HEK293T (cell line): ENCODE data around the gene DOCK7.

ENCODE experiments used
- ARNT ChIP-seq: fragments of 450-650 bp; IDR thresholded peaks from 2 replicates; pipeline ENCODE4 v1.6.1; 2017; ENCODE audit warnings: mild to moderate bottlenecking
- BHLHE40 ChIP-seq: fragments of 450-650 bp; IDR thresholded peaks from 2 replicates; pipeline ENCODE4 v1.6.1; 2016; ENCODE audit warnings: mild to moderate bottlenecking, moderate library complexity, borderline replicate concordance
- CTBP1 ChIP-seq: fragments of 450-650 bp; IDR thresholded peaks from 2 replicates; pipeline ENCODE4 v1.6.1; 2016; ENCODE audit warnings: borderline replicate concordance
- ELF4 ChIP-seq: fragments of 450-650 bp; IDR thresholded peaks from 2 replicates; pipeline ENCODE4 v1.6.1; 2017; ENCODE audit warnings: antibody characterized with exemption
- FOXA1 ChIP-seq: fragments of 450-650 bp; IDR thresholded peaks from 2 replicates; pipeline ENCODE4 v1.6.1; 2016; ENCODE audit warnings: mild to moderate bottlenecking
- FOXK2 ChIP-seq: fragments of 450-650 bp; IDR thresholded peaks from 2 replicates; pipeline ENCODE4 v1.6.1; 2016; ENCODE audit warnings: mild to moderate bottlenecking
- HDGF ChIP-seq: fragments of 450-650 bp; IDR thresholded peaks from 2 replicates; pipeline ENCODE4 v1.6.1; 2017; ENCODE audit warnings: antibody characterized with exemption, borderline replicate concordance
- L3MBTL2 ChIP-seq: fragments of 450-650 bp; conservative IDR thresholded peaks from 2 replicates; pipeline ENCODE4 v1.6.1; 2016; ENCODE audit warnings: mild to moderate bottlenecking
- LEF1 ChIP-seq: fragments of 450-650 bp; IDR thresholded peaks from 2 replicates; pipeline ENCODE4 v1.6.1; 2017; ENCODE audit warnings: mild to moderate bottlenecking, borderline replicate concordance
- NFRKB ChIP-seq: fragments of 450-650 bp; IDR thresholded peaks from 2 replicates; pipeline ENCODE4 v1.6.1; 2016; ENCODE audit warnings: mild to moderate bottlenecking, moderate library complexity
- SP1 ChIP-seq: fragments of 450-650 bp; IDR thresholded peaks from 2 replicates; pipeline ENCODE4 v1.6.1; 2017
- SUZ12 ChIP-seq: fragments of 450-650 bp; IDR thresholded peaks from 2 replicates; pipeline ENCODE4 v1.6.1; 2016; ENCODE audit warnings: mild to moderate bottlenecking
- TARDBP ChIP-seq: fragments of 450-650 bp; IDR thresholded peaks from 2 replicates; pipeline ENCODE4 v1.6.1; 2016
- TF ChIP-seq, protein P1 (sequence below): fragments of 450-650 bp; IDR thresholded peaks from 2 replicates; pipeline ENCODE4 v1.6.1; 2016

DNA sequence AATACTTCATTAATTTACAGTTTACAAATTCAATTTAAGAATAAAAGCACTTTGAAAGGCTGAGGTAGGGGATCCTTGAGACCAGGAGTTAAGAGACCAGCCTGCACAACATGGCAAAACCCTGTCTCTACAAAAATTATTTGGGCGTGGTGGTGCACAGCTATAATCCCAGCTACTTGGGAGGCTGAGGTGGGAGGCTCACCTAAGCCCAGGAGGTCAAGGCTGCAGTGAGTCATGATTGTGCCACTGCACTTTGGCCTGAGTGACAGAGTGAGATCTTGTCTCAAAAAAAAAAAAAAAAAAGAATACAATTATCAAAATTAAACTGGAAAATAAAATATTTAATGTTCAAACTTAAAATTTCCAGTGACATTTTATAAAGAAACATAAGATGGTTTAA is 179.2 kb downstream of the DOCK7 start:
- TF ChIP-seq SP1 (no peak), ARNT (no peak), HDGF (no peak), ELF4 (no peak), SUZ12 (no peak), NFRKB (no peak), BHLHE40 (no peak), FOXK2 (no peak), LEF1 (no peak), TARDBP (no peak), FOXA1 (no peak), CTBP1 (no peak), L3MBTL2 (no peak)
- TF ChIP-seq, protein P1, sequence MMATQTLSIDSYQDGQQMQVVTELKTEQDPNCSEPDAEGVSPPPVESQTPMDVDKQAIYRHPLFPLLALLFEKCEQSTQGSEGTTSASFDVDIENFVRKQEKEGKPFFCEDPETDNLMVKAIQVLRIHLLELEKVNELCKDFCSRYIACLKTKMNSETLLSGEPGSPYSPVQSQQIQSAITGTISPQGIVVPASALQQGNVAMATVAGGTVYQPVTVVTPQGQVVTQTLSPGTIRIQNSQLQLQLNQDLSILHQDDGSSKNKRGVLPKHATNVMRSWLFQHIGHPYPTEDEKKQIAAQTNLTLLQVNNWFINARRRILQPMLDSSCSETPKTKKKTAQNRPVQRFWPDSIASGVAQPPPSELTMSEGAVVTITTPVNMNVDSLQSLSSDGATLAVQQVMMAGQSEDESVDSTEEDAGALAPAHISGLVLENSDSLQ: no peak
